Nephron progenitor cell (in vitro differentiated cells): ENCODE data around the gene TNPO1.
A peak's percentile ranks its signal among the peaks of the same experiment; 100 is the strongest.

ENCODE experiments used
- DNase-seq: peaks from one replicate; pipeline ENCODE4 v3.0.0; 2021
- H3K27ac Mint-ChIP-seq: 2 replicates; pipeline ENCODE4 v1.8.0; 2021; ENCODE audit warnings: mild to moderate bottlenecking, moderate library complexity, mixed read lengths
- H3K27me3 Mint-ChIP-seq: 2 replicates; pipeline ENCODE4 v1.8.0; 2021; ENCODE audit warnings: mild to moderate bottlenecking, low read depth, mixed read lengths; ENCODE audit not compliant: poor library complexity
- H3K36me3 Mint-ChIP-seq: 2 replicates; pipeline ENCODE4 v1.8.0; 2021; ENCODE audit warnings: low read depth, mixed read lengths
- H3K4me1 Mint-ChIP-seq: 2 replicates; pipeline ENCODE4 v1.8.0; 2021; ENCODE audit warnings: mixed read lengths
- H3K4me3 Mint-ChIP-seq: 2 replicates; pipeline ENCODE4 v1.8.0; 2021; ENCODE audit warnings: mild to moderate bottlenecking, moderate library complexity, mixed read lengths
- H3K9me3 Mint-ChIP-seq: 2 replicates; pipeline ENCODE4 v1.8.0; 2021; ENCODE audit warnings: mild to moderate bottlenecking, moderate library complexity, mixed read lengths
- TF ChIP-seq, protein P1 (sequence below): fragments of 200-600 bp; sonication (generic); IDR thresholded peaks from 2 replicates; pipeline ENCODE4 v1.5.0; 2021; ENCODE audit warnings: antibody characterized with exemption

The TNPO1 gene

DNA sequence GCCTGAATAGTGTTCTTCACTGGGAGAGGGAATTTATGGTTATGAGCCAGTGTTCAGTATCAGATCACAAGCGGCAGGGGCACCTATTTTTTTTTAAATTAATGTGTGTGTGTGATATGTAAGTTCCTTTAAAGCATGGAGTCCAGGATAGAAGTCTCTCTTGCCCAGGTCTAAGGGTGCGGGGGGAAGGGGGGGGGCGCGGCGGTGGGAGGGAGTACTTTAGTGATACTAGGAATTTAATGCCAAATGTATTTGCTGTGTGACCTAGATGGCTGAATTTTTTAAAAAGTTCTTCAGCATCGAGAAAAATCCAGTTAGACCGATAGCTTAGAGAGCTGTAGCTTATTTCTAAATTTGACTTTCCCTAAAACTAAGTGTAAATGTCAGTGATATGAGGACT, 137.9 kb downstream of the TNPO1 start:
- DNase-seq = no peak
- peak overlapping the region; percentile 81 for H3K4me3 Mint-ChIP-seq

DNA sequence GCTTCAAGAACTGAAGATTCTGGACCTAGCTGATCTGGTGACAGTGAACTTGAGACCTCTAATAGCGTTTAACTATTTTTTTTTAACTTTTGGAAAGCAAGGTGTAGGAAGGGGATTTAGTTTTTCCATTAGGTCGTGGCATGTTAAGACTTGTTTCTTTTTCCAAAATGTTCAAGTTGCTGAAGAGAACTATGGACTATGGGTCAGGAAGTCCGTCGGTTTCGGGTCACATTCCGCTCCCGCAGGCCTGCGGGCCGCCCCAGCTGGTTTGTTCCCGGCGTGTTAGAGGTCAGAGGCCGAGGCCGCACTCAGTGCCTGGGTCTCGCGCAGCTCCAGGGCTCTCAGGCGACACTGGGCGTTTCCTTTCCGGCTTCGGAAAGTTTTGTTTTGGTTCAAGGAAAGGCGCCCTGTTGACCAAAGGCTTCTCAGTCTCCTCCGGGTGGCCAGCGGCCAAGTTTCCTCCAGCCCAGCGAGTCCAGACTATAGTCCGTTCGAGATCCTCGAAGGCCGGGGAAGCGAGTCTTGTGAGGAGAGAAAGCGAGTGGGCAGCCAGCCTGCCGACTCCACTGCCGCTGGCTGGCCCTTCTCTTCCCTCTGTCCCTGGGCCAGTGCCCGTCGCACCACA, 138.8 kb downstream of the TNPO1 start:
- H3K27ac Mint-ChIP-seq = peak overlapping the region; percentile 96
- H3K36me3 Mint-ChIP-seq = peaks cover 5% of the 10 kb centered on the region
- peak overlapping the region; percentile 81 for H3K4me3 Mint-ChIP-seq
- TF ChIP-seq, protein P1, sequence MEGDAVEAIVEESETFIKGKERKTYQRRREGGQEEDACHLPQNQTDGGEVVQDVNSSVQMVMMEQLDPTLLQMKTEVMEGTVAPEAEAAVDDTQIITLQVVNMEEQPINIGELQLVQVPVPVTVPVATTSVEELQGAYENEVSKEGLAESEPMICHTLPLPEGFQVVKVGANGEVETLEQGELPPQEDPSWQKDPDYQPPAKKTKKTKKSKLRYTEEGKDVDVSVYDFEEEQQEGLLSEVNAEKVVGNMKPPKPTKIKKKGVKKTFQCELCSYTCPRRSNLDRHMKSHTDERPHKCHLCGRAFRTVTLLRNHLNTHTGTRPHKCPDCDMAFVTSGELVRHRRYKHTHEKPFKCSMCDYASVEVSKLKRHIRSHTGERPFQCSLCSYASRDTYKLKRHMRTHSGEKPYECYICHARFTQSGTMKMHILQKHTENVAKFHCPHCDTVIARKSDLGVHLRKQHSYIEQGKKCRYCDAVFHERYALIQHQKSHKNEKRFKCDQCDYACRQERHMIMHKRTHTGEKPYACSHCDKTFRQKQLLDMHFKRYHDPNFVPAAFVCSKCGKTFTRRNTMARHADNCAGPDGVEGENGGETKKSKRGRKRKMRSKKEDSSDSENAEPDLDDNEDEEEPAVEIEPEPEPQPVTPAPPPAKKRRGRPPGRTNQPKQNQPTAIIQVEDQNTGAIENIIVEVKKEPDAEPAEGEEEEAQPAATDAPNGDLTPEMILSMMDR = no peak
- H3K27me3 Mint-ChIP-seq = peaks cover 3% of the 10 kb centered on the region
- DNase-seq = peak; percentile 58
- H3K9me3 Mint-ChIP-seq = no peaks in the 10 kb centered on the region
- H3K4me1 Mint-ChIP-seq = peaks cover 42% of the 10 kb centered on the region

More for the DNA sequence above, 137.9 kb downstream of the TNPO1 start:
- peaks cover 42% of the 10 kb centered on the region for H3K4me1 Mint-ChIP-seq
- H3K27ac Mint-ChIP-seq = no peak overlapping the region
- H3K27me3 Mint-ChIP-seq = peaks cover 3% of the 10 kb centered on the region
- TF ChIP-seq, protein P1 = no peak
- H3K36me3 Mint-ChIP-seq = no peaks in the 10 kb centered on the region
- no peaks in the 10 kb centered on the region for H3K9me3 Mint-ChIP-seq

DNA sequence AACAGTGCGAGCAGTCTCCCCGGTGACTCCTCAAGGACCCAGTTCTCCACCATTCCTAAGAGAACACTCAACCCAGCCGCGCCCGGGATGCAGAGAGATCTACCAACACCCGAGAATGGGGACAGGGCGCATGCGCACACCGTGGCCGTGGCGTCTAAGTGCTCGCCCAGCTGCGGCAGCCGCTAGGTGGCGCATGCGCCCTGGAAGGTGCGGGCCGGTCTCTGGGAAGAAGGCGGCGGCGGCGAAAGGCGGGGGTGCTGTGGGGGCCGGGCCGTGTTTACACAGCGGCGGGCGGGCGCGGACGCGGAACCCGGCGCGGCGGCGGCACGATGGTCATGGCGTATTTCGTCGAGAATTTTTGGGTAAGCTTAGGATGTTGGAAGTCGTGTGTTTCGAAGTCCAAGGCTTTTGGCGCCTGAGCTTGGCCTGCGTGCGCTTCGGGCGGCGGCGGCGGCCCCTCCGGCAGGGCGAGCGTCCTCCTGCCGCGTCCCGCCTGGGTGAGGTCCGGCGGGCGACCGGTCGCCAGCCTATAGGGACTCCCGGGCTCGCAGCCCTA, 139.4 kb downstream of the TNPO1 start, which contains the start of gene FCHO2:
Gene FCHO2 (plus strand): TSS at position 274 of the 556 bp plus-strand sequence. CDS start 56 bp downstream, at position 330.
- Mint-ChIP-seq H3K27ac (peak within 1 kb of the TSS; percentile 96), H3K27me3 (peaks cover 3% of the 10 kb centered on the region), H3K4me1 (peaks cover 42% of the 10 kb centered on the region), H3K9me3 (no peaks in the 10 kb centered on the region), H3K4me3 (peak within 1 kb of the TSS; percentile 96), H3K36me3 (peaks cover 5% of the 10 kb centered on the region)
- DNase-seq = peak; percentile 100
- TF ChIP-seq, protein P1 = peak; percentile 66

DNA sequence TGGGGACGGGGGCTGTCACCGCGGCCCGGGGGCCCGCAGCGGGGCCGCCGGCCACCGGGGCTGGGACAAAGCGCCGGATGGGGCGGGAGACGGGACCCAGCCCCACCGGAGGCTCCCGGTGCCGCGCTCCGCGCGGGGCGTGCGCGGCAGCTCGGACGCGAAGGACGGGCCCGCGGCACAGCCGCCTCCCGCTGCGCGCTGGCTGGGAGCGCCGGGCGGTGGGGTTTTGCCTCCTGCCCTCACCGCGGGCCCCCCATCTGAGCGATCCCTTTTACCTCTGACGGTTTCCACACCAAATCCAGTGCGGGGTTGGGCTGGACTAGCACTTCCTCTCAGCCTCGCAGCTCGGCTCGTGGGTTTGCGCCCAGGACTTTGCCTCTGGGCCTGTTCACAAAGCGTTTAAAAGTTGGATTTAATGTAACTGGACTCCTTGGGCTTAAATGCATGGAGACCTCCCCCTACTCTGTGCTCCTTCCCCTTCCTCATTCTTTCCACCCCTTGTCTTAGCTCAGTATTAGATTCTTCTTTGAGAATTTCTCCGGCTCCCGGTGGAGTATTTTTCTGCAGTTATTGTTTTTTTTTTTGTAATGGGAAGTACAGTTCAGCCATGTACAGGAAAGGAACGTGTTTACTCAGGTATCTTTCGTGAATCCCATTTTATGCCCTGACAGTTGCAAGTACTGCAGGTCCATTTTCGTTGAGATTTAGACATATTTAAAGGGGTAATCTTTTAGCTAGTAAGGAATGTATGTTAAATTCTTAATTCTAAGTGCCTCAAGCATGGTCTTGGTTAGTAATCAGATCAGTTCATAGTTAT, 140.1 kb downstream of the TNPO1 start:
- Mint-ChIP-seq H3K27ac (peak overlapping the region; percentile 94), H3K27me3 (peaks cover 3% of the 10 kb centered on the region), H3K4me1 (peaks cover 42% of the 10 kb centered on the region), H3K9me3 (no peaks in the 10 kb centered on the region), H3K4me3 (peak overlapping the region; percentile 96), H3K36me3 (peaks cover 5% of the 10 kb centered on the region)
- peak; percentile 69 for DNase-seq
- TF ChIP-seq, protein P1 = no peak

DNA sequence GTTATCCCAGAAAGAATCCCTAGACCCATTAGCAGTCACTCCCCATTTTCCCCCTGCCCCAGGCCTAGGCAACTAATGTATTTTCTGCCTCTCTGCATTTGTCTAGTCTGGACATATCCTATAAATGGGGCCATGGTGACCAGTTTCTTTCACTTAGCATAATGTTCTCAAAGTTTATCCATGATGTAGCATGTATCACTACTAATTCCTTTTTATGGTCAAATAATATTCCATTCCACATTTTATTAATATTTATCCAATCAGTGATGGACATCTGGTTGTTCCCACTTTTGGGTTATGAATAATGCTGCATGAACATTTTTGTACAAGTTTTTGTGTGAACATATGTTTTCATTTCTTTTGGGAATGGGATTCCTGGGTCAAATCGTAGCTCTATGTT, 140.9 kb downstream of the TNPO1 start:
- DNase-seq = no peak
- H3K27ac Mint-ChIP-seq = no peak overlapping the region
- peaks cover 42% of the 10 kb centered on the region for H3K4me1 Mint-ChIP-seq
- H3K36me3 Mint-ChIP-seq = peaks cover 11% of the 10 kb centered on the region
- TF ChIP-seq, protein P1 = no peak
- H3K4me3 Mint-ChIP-seq = peak overlapping the region; percentile 96
- no peaks in the 10 kb centered on the region for H3K27me3 Mint-ChIP-seq
- H3K9me3 Mint-ChIP-seq = no peaks in the 10 kb centered on the region
